ENCODE results near the gene SLC30A10.

SLC30A10 gene

GRCh38 chr1:219913005-219913770 lies 15.2 kb downstream of the SLC30A10 start:
- no peaks in the 10 kb centered on the region for H4K20me1 ChIP-seq (ENCODE audit: insufficient read depth, low read length)
- H3K4me3 ChIP-seq (ENCODE audit: low read length): no peak overlapping the region
- no peak overlapping the region for H3K4me2 ChIP-seq (ENCODE audit: low read depth, low read length)
- no peaks in the 10 kb centered on the region for H3K79me2 ChIP-seq (ENCODE audit: low read length)
- no peaks in the 10 kb centered on the region for H3K9me3 ChIP-seq (replicated peaks; ENCODE audit: insufficient read depth, low read length)
- no peaks in the 10 kb centered on the region for H3K36me3 ChIP-seq (replicated peaks; ENCODE audit: insufficient read depth, low read length)
- H3K9me2 ChIP-seq (replicated peaks; ENCODE audit: insufficient read depth, low read length): no peaks in the 10 kb centered on the region
- TF ChIP-seq CTCF (IDR thresholded peaks at IDR 0.05; ENCODE audit: low read length): no peak
- TF ChIP-seq EZH2phosphoT487 (IDR thresholded peaks at IDR 0.05; ENCODE audit: low read length): no peak
- TF ChIP-seq EZH2 (optimal IDR thresholded peaks at IDR 0.05; ENCODE audit: low read depth, low read length): no peak
- H2AFZ ChIP-seq (ENCODE audit: low read length): no peak overlapping the region
- no peaks in the 10 kb centered on the region for H3K4me1 ChIP-seq (ENCODE audit: low read length)
- H3K9ac ChIP-seq (ENCODE audit: low read length): no peak overlapping the region
- DNase-seq: no peak
- no peaks in the 10 kb centered on the region for H3K27me3 ChIP-seq (replicated peaks; ENCODE audit: insufficient read depth, low read length)
- no peak overlapping the region for H3K27ac ChIP-seq (ENCODE audit: low read length)
- no peaks in the 10 kb centered on the region for H3F3A ChIP-seq (ENCODE audit: insufficient read depth, low read length)

- Histone ChIP-seq H3K4me2 (ENCODE audit: low read depth, low read length) (no peak overlapping the region), H4K20me1 (ENCODE audit: insufficient read depth, low read length) (no peaks in the 10 kb centered on the region), H3K9ac (ENCODE audit: low read length) (no peak overlapping the region), H3F3A (ENCODE audit: insufficient read depth, low read length) (no peaks in the 10 kb centered on the region), H3K4me3 (ENCODE audit: low read length) (no peak overlapping the region), H3K79me2 (ENCODE audit: low read length) (no peaks in the 10 kb centered on the region), H2AFZ (ENCODE audit: low read length) (no peak overlapping the region), H3K27me3 (replicated peaks; ENCODE audit: insufficient read depth, low read length) (no peaks in the 10 kb centered on the region), H3K27ac (ENCODE audit: low read length) (no peak overlapping the region), H3K36me3 (replicated peaks; ENCODE audit: insufficient read depth, low read length) (no peaks in the 10 kb centered on the region), H3K9me2 (replicated peaks; ENCODE audit: insufficient read depth, low read length) (no peaks in the 10 kb centered on the region), H3K9me3 (replicated peaks; ENCODE audit: insufficient read depth, low read length) (no peaks in the 10 kb centered on the region), H3K4me1 (ENCODE audit: low read length) (no peaks in the 10 kb centered on the region)
- no peak for DNase-seq
- TF ChIP-seq CTCF (IDR thresholded peaks at IDR 0.05; ENCODE audit: low read length) (no peak), EZH2phosphoT487 (IDR thresholded peaks at IDR 0.05; ENCODE audit: low read length) (no peak), EZH2 (optimal IDR thresholded peaks at IDR 0.05; ENCODE audit: low read depth, low read length) (no peak)
Observed at GRCh38 chr1:219910716-219911115, 17.6 kb downstream of the SLC30A10 start.

- Histone ChIP-seq H3K36me3 (replicated peaks; ENCODE audit: insufficient read depth, low read length) (no peaks in the 10 kb centered on the region), H3K4me1 (ENCODE audit: low read length) (no peaks in the 10 kb centered on the region), H4K20me1 (ENCODE audit: insufficient read depth, low read length) (no peaks in the 10 kb centered on the region), H3K4me2 (ENCODE audit: low read depth, low read length) (no peak overlapping the region), H3K27me3 (replicated peaks; ENCODE audit: insufficient read depth, low read length) (no peaks in the 10 kb centered on the region), H3F3A (ENCODE audit: insufficient read depth, low read length) (no peaks in the 10 kb centered on the region), H3K27ac (ENCODE audit: low read length) (no peak overlapping the region), H3K4me3 (ENCODE audit: low read length) (no peak overlapping the region), H3K79me2 (ENCODE audit: low read length) (no peaks in the 10 kb centered on the region), H2AFZ (ENCODE audit: low read length) (no peak overlapping the region), H3K9me3 (replicated peaks; ENCODE audit: insufficient read depth, low read length) (no peaks in the 10 kb centered on the region), H3K9me2 (replicated peaks; ENCODE audit: insufficient read depth, low read length) (no peaks in the 10 kb centered on the region), H3K9ac (ENCODE audit: low read length) (no peak overlapping the region)
- DNase-seq: no peak
- no peak for TF ChIP-seq CTCF (IDR thresholded peaks at IDR 0.05; ENCODE audit: low read length)
- no peak for TF ChIP-seq EZH2phosphoT487 (IDR thresholded peaks at IDR 0.05; ENCODE audit: low read length)
- no peak for TF ChIP-seq EZH2 (optimal IDR thresholded peaks at IDR 0.05; ENCODE audit: low read depth, low read length)
Observed at GRCh38 chr1:219909476-219909875, 18.9 kb downstream of the SLC30A10 start.

Measured in MM.1S (cell line).